ENCODE results near the gene PCNX3. TPM values are rescaled to one million over a fixed set of nuclear protein-coding genes. Genes with fewer than 3 reads are reported as not detected.

Gene PCNX3
- total RNA-seq, 1 donor from 2014 or later, result 7.7 TPM

DNA sequence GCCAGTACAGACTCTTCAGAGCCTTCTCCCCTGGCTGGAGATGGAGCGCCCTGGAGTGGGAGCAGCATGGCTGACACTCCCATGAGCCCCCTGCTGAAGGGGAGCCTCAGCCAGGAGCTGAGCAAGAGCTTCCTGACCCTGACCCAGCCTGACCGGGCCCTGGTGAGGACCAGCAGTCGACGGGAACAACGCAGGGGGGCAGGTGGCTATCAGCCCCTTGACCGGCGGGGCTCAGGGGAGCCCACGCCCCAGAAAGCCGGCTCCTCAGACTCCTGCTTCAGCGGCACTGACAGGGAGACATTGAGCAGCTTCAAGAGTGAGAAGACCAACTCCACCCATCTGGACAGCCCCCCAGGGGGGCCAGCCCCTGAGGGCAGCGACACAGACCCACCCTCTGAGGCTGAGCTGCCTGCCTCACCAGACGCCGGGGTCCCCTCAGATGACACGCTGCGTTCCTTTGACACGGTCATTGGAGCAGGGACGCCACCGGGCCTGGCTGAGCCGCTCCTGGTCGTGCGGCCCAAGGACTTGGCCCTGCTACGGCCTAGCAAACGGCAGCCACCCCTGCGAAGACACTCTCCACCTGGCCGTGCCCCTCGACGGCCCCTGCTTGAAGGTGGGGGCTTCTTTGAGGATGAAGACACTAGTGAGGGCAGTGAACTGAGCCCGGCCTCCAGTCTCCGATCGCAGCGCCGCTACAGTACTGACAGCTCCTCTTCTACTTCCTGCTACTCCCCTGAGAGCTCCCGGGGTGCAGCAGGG is 2.6 kb downstream of the PCNX3 start:
- no peak for FAIRE-seq

DNA sequence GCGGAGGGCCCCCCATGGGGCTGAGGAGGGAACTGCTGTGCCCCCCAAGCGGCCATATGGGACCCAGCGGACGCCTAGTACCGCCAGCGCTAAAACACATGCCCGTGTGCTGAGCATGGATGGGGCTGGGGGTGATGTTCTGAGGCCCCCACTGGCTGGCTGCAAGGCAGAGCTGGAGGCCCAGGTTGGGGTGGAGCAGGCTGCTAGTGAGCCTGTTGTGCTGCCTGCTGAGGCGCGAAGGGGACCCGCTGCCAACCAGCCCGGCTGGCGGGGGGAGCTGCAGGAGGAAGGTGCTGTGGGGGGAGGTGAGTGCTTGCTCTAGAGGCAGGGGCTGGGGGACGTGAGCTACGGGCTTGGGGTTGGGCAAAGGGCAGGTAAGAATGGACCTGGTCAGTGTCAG is 3.2 kb downstream of the PCNX3 start:
- no peak for FAIRE-seq
- no peak for DNase-seq (ENCODE audit: low spot score in 2 of 2)

More for the DNA sequence above, 2.6 kb downstream of the PCNX3 start:
- DNase-seq (ENCODE audit: low spot score in 2 of 2), result no peak

DNA sequence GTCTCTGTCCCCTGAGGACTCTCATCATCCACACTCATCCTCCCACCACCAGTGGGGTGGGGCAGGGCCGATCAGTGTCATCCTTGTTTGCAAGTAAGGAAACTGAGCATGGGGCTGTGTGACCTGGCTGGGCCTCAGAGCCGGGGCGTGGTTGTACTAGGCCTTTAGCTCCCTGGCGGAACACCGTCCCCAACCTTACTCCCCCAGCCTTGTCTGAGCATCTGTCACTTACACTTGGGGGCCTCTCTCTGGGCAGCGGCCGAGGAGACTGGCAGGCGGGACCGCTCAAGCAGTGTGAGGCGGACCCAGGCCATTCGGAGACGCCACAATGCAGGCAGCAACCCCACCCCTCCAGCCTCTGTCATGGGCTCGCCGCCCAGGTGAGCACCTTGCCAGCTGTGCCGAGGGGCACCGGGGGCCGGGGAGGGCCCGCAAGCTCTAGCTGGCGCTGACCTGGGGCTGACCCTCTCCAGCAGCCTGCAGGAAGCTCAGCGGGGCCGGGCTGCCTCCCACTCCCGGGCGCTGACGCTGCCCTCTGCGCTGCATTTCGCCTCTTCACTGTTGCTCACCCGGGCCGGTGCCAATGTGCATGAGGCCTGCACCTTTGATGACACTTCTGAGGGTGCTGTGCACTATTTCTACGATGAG is 3.8 kb downstream of the PCNX3 start:
- FAIRE-seq (no peak), DNase-seq (ENCODE audit: low spot score in 2 of 2) (no peak)

DNA sequence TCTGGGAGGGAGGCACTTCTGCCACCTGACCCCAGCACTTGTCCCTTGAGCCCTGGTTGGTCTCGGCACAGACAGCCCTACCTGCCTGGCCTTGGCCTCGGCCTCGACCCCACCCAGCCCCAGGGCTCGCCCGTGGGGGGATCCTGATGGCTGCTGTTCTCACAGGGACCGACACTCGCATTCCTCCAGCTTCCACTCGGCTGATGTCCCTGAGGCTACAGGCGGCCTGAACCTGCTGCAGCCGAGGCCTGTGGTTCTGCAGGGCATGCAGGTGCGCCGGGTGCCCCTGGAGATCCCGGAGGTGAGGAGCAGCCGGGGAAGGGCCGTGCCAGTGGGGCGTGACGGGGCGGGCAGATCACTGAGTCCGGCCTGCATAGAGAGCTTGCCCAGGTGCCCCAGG is 5.1 kb downstream of the PCNX3 start:
- no peak for DNase-seq (ENCODE audit: low spot score in 2 of 2)
- FAIRE-seq, result no peak

DNA sequence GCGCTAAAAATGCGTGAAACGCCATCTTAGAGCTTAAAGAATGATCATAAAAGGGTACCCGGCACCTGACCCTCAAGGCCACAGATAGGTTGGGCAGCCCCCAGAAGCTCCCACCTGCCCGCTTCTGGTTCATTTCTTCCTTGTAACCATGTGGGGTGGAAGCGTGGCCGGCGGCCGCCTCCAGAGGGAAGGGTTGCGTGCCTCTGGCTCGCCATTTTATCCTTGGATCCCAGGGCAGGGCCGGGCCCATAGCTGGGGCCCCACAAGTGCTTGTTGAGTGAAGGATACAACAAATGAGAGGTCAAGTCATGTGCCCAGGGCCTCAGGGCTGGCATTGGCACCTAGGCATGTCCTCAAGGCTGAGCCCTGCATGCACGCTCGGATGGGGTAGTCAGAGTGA is 5.9 kb downstream of the PCNX3 start:
- no peak for FAIRE-seq
- DNase-seq (ENCODE audit: low spot score in 2 of 2), result no peak

DNA sequence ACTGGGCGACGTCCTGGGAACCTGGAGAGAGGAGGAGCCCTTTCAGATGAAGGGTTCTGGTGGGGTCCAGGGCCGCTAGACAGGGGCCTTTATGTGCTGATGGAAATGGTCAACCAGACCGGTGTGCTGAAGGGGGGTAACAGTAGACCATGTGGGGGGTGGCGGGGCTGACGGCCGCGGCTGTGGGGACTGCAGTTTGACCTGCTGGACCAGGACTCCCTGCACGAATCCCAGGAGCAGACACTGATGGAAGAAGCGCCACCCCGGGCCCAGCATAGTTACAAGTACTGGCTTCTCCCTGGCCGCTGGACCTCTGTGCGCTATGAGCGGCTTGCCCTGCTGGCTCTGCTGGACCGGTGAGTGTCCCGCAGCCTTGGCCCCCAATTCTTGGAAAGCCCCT is 6.4 kb downstream of the PCNX3 start:
- FAIRE-seq, result no peak
- DNase-seq (ENCODE audit: low spot score in 2 of 2), result no peak

DNA sequence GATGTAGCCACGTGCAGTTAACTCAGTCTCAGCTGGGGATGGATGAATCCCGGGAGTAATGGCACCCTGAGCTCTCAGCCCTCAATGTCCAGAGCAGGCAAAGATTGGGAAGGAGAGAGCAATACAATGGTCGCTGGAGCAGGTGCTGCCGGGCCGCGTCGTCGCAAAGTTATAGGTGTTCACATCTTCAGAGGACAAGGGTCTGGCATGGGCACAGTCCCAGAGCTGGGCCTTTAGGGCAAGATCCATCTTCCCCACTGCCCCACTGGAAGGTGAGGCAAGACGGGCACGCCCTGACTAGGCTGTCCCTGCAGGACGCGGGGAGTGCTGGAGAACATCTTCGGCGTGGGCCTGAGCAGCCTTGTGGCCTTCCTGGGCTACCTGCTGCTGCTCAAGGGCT is 7.6 kb downstream of the PCNX3 start:
- DNase-seq (ENCODE audit: low spot score in 2 of 2) (no peak), FAIRE-seq (no peak)

DNA sequence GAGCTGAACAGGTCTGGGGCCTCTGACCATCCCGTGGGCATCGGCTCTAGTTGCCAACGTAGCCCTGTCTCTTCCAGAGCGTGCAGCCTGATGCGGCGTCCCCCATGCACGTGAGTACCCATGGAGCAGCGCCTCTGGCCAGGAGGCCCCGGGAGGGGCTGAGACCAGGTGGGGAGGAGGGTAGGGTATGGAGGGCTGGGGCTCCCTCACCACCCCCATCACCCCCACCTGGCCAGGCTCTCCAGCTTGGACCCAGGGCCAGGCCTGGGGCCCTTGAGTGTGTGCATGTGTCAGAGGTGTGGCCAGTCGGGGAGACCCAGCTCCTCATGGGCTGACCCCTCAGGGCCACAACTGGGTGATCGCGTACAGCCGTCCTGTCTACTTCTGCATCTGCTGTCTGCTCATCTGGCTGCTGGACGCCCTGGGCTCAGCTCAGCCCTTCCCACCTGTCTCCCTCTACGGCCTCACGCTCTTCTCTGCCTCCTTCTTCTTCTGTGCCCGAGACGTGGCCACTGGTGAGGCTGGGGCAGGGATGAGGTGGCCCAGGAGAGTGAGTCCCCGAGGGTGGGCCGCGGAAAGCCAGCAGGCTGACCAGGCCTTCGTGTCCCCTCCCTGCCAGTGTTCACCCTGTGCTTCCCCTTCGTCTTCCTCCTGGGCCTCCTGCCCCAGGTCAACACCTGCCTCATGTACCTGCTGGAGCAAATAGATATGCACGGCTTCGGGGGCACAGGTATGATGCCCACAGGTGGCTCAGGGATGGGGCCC is 8.5 kb downstream of the PCNX3 start:
- DNase-seq (ENCODE audit: low spot score in 2 of 2) (no peak), FAIRE-seq (no peak)

DNA sequence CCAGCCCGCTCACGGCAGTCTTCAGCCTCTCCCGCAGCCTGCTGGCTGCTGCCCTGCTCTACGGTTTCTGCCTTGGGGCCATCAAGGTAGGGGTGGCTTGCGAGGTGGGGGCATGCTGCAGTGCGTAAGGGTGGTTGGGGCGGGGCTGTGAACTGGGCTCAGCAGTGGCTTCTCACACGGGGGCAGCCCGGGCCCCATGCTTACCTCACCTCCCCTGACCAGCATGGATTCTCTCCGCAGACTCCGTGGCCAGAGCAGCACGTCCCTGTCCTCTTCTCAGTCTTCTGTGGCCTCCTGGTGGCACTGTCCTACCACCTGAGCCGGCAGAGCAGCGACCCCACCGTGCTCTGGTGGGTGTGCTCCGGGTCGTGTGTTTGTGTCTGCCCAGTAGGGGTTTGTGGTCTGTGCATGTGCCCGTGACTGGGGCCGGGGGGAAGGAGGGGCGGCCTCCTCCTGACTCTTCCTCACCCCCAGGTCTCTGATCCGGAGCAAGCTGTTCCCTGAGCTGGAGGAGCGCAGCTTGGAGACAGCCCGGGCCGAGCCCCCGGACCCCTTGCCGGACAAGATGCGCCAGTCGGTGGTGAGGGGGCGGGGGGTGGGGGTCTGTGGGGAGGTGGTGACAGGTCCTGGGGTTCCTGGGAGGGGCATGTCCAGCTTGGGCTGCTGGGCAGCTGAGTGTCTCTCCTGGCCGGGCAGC is 9.5 kb downstream of the PCNX3 start:
- no peak for DNase-seq (ENCODE audit: low spot score in 2 of 2)
- no peak for FAIRE-seq

DNA sequence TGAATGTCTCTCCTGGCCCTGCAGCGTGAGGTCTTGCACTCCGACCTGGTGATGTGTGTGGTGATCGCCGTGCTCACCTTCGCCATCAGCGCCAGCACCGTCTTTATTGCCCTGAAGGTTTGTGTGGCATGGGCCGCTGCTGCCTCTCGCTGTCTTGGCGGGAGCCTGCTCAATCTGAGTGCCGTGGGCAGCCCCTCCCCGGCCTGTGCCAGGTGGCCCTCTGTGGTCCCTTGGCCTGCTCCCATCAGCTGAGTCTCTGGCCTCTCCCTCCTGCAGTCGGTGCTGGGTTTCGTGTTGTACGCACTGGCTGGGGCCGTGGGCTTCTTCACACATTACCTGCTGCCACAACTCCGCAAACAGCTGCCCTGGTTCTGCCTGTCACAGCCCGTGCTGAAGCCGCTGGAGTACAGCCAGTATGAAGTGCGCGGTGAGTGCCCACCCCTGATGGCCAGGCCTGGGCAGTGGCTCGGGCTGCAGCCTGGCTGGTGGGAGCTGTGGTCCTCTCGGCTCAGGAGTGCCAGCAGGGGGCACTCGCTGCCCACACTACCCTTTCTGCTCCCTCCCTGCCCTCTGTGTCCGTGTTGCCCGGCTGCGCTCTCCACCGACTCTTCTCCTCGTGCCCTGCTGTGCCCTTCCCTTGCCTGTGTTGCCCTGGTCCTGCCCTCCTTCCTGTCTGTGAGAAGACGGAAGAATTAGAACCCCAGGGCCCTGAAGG is 10.2 kb downstream of the PCNX3 start:
- DNase-seq (ENCODE audit: low spot score in 2 of 2), result peak; percentile 80 to 89
- FAIRE-seq, result no peak

DNA sequence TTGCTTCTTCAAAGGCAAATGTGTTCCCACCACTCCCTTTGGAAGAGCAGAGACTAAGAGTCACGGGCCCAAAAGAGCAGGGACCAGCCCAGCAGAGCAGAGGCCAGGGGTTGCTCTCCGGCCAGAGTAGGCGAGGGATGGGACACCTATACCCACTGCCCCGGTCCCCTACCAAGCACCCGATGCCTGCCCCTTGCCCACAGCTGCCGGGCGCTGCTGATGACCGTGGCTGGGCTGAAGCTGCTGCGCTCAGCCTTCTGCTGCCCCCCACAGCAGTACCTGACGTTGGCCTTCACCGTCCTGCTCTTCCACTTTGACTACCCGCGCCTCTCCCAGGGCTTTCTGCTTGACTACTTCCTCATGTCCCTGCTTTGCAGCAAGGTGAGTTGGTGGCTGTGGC is 11.6 kb downstream of the PCNX3 start:
- DNase-seq (ENCODE audit: low spot score in 2 of 2) (no peak), FAIRE-seq (no peak)

DNA sequence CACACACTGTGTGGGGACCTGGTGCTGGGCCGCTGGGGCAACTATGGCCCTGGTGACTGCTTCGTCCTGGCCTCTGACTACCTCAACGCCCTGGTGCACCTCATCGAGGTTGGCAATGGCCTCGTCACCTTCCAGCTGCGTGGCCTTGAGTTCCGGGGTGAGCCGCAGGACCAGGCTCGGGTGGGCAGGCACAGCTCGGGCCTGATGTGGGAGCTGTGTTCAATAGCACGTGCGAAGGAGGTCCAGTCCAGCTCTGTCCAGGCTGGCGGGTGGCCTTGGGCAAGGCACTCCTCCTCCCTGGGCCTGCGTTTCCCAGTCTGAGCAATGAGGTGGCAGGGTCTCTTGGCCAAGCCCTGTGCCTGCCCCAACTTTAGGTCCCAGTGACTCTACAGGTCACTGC is 14.0 kb downstream of the PCNX3 start:
- DNase-seq (ENCODE audit: low spot score in 2 of 2), result no peak
- no peak for FAIRE-seq

DNA sequence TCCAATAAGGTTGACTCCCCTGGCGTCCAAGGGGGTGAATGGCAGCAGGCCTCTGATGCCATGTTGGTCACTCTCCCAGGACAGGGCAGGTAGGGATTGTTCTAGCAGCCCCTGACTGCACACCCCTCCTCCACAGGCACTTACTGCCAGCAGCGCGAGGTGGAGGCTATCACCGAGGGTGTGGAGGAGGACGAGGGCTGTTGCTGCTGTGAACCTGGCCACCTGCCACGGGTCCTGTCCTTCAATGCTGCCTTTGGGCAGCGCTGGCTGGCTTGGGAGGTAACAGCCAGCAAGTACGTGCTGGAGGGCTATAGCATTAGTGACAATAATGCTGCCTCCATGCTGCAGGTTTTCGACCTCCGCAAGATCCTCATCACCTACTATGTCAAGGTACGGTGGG is 14.6 kb downstream of the PCNX3 start:
- FAIRE-seq (no peak), DNase-seq (ENCODE audit: low spot score in 2 of 2) (no peak)

DNA sequence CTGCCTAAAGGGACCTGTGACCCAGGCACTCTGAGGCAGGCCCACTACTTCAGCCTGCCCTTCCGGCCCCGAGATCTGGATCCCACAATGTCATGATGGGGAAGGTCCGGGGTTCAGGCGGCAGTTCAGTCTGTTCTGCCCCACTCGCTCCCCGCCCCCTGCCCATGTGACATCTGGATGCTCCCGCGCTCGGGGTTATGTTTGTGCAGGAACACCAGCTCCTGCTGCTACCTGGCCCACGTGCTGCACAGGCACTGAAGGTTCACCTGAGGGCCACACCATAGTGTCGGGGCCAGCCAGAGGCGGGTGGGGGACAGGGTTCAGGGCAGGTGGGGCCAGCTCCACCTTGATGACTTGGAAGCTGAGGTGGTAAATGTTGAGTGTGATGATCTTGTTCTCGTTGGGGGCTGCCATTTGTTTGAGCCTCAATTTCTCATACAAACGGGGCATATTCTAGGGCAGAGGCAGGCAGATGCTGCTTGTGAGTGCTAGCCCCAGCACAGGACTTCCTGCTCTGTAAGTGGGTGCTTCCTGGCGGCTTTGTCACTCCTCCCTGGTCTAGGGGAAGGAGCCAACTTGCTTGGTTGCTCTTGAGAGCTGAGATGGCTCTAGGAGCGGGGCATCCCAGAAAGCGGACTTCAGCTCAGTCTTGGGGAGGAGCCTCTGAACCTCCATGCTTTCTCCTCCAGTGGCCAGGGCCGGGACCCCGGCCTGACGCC is 18.0 kb downstream of the PCNX3 start:
- no peak for DNase-seq (ENCODE audit: low spot score in 2 of 2)
- no peak for FAIRE-seq

DNA sequence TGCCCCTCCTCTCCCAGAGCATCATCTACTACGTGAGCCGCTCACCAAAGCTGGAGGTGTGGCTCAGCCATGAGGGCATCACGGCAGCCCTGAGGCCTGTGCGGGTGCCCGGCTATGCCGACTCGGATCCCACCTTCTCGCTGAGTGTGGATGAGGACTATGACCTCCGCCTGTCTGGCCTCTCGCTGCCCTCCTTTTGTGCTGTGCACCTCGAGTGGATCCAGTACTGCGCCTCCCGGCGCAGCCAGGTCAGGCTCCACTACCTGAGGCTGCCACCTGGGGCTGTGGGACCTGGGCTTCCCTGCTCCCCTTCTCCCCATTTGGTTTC is 18.5 kb downstream of the PCNX3 start:
- no peak for FAIRE-seq
- no peak for DNase-seq (ENCODE audit: low spot score in 2 of 2)

DNA sequence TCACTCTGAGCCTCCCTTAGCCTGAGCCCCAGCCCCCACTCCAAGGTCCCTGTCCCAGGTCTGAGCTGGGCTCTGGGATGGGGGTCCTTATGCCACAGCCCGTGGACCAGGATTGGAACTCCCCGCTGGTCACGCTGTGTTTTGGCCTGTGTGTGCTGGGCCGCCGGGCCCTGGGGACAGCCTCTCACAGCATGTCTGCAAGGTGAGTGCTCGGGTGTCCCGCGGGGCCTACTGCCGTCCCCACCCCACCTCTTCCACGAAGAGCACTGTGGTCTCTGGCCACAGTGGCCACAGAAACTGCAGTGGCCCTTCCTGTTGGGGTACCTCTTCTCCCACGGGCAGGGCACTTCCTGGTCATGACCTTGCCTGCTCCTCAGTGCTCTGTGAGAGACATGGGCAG is 18.9 kb downstream of the PCNX3 start:
- DNase-seq (ENCODE audit: low spot score in 2 of 2), result no peak
- FAIRE-seq, result no peak

DNA sequence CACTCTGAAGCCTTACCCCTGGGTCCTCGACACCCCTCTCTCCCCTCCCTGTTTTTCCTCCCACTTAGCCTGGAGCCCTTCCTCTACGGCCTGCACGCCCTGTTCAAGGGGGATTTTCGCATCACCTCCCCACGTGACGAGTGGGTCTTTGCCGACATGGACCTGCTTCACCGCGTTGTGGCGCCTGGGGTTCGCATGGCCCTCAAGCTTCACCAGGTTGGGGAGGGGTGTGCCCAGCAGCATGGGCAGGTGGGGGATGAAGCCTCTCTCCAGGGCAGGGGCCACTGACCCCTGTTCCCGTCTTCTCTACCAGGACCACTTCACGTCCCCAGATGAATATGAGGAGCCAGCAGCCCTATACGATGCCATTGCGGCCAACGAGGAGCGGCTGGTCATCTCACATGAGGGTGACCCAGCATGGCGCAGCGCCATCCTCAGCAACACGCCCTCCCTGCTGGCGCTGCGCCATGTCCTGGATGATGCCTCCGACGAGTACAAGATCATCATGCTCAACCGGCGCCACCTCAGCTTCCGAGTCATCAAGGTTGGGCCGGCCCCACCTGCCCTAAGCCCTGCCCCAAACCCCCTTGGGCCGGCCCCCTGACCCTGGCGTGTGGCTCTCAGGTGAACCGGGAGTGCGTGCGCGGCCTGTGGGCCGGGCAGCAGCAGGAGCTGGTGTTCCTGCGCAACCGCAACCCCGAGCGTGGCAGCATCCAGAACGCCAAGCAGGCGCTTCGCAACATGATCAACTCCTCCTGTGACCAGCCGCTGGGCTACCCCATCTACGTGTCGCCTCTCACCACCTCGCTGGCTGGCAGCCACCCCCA is 19.5 kb downstream of the PCNX3 start:
- DNase-seq (ENCODE audit: low spot score in 2 of 2), result no peak
- no peak for FAIRE-seq

DNA sequence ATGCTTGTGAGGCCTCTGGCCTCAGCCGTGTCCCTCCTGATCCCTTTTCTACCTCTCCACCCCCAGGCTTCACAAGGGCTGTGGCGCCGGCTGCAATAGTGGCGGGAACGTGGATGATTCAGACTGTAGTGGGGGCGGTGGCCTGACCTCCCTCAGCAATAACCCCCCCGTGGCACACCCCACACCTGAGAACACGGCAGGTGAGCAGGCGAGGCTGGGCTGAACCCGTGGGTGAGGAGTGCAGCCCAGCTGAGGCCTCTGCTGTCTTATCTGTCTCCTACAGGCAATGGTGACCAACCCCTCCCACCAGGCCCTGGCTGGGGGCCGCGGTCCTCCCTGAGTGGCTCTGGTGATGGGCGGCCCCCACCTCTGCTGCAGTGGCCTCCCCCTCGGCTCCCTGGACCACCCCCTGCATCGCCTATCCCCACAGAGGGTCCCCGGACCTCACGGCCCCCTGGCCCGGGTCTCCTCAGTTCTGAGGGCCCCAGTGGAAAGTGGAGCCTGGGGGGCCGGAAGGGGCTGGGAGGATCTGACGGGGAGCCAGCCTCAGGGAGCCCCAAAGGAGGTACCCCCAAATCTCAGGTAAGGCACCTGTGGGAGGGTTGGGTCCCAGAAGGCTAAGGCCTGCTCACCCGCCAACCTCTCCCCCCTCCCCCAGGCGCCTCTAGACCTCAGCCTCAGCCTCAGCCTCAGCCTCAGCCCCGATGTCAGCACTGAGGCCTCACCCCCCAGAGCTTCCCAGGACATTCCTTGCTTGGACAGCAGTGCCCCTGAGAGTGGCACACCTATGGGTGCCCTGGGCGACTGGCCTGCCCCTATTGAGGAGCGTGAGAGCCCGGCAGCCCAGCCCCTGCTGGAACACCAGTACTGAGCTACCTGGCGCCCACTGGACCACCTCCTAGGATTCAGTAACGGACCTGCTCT is 20.8 kb downstream of the PCNX3 start:
- FAIRE-seq (no peak), DNase-seq (ENCODE audit: low spot score in 2 of 2) (no peak)

All from frontal cortex (tissue), 4 donors.